HepG2 (cell line): ENCODE data around the gene PLA2G4F. TPM values are rescaled to one million over a fixed set of nuclear protein-coding genes. Genes with fewer than 3 reads are reported as not detected.
A peak's percentile ranks its signal among the peaks of the same experiment; 100 is the strongest.

ENCODE experiments used
- ATAC-seq: fragments of 200-7000 bp; cut with Tn5 transposase; 3 replicates; pipeline ENCODE4 v1.9.1; 2020; ENCODE audit warnings: mild to moderate bottlenecking, moderate library complexity
- BruUV-seq: library from RNA; stranded (reverse); fragments of 400-500 nt; replicated peaks from 2 replicates; lab custom pipeline; 2021; lab: Mats Ljungman, UMichigan
- CTCF ChIA-PET: fragments of 300-600 bp; formaldehyde crosslinking; extraction: SDS; loops from one replicate; lab custom pipeline; 2021; ENCODE audit warnings: low total read pairs, inconsistent platforms, low intra/inter-chr PET ratio; lab: Yijun Ruan, JAX
- POLR2A ChIA-PET: fragments of 350-600 bp; sonication (Branson Sonifier 250); formaldehyde crosslinking; loops from one replicate; lab custom pipeline; 2020; ENCODE audit warnings: antibody characterized with exemption, inconsistent platforms; lab: Yijun Ruan, JAX
- DNase-seq: peaks from one replicate; pipeline ENCODE4 v3.0.0-alpha.2; 2015; ENCODE audit warnings: low spot score
- FAIRE-seq: peaks from 3 replicates; lab custom pipeline; 2011; peaks lifted over from hg19 to GRCh38; lab: Jason Lieb, UNC
- H2AFZ ChIP-seq: one replicate; pipeline ENCODE4 v1.6.1; 2011; ENCODE audit warnings: low read length, inconsistent platforms
- H3K27ac ChIP-seq: fragments of 300-600 bp; 3 replicates; pipeline ENCODE4 v1.8.0; 2011; ENCODE audit warnings: mixed run types, mild to moderate bottlenecking, mixed read lengths, low read length, inconsistent platforms; ENCODE audit not compliant: insufficient read depth; ENCODE audit errors: extremely low read length
- H3K27me3 ChIP-seq, 2 experiments: fragments of 200-600 bp in 1 of 2; 2 replicates in 1 of 2; 3 replicates in 1 of 2; pipeline versions ENCODE4 v1.6.0 to v1.8.0; 2011; ENCODE audit warnings: low read length in 2 of 2, mild to moderate bottlenecking in 2 of 2, moderate library complexity in 2 of 2, inconsistent platforms in 1 of 2; ENCODE audit not compliant: insufficient read depth in 2 of 2, control insufficient read depth in 1 of 2
- H3K36me3 ChIP-seq, 2 experiments: fragments of 200-600 bp in 1 of 2; replicated peaks in 1 of 2; 2 replicates in 1 of 2; 3 replicates in 1 of 2; pipeline versions ENCODE4 v1.5.1 to v1.8.0; 2011; ENCODE audit warnings: low read length in 2 of 2, inconsistent platforms in 1 of 2; ENCODE audit not compliant: insufficient read depth in 2 of 2, control insufficient read depth in 1 of 2
- H3K4me1 ChIP-seq: 2 replicates; pipeline ENCODE4 v1.5.1; 2012; ENCODE audit warnings: low read length, inconsistent platforms; ENCODE audit not compliant: insufficient read depth
- H3K4me2 ChIP-seq: 2 replicates; pipeline ENCODE4 v1.6.0; 2011; ENCODE audit warnings: low read depth, low read length, inconsistent platforms
- H3K4me3 ChIP-seq, 3 experiments: fragments of 200-600 bp in 1 of 3; sonication (generic), shearing (Covaris generic) in 1 of 3; replicated peaks in 1 of 3; 2 replicates each; pipeline ENCODE4 v1.5.1; 2011 to 2016; ENCODE audit warnings: low read length in 3 of 3, inconsistent platforms in 2 of 3, low read depth in 2 of 3, mild to moderate bottlenecking in 2 of 3, control low read depth in 1 of 3, mixed read lengths in 1 of 3; ENCODE audit not compliant: insufficient read depth in 1 of 3
- H3K79me2 ChIP-seq: one replicate; pipeline ENCODE4 v1.6.1; 2011; ENCODE audit warnings: low read length, inconsistent platforms; ENCODE audit not compliant: insufficient read depth
- H3K9ac ChIP-seq: 2 replicates; pipeline ENCODE4 v1.6.0; 2011; ENCODE audit warnings: mild to moderate bottlenecking, low read depth, low read length, inconsistent platforms; ENCODE audit not compliant: insufficient read depth
- H3K9me3 ChIP-seq: 2 replicates; pipeline ENCODE4 v1.5.1; 2012; ENCODE audit warnings: mild to moderate bottlenecking, low read length
- H4K20me1 ChIP-seq: 2 replicates; pipeline ENCODE4 v1.6.0; 2011; ENCODE audit warnings: inconsistent platforms, mild to moderate bottlenecking, low read length, moderate library complexity; ENCODE audit not compliant: insufficient read depth
- CENPBD1 ChIP-seq: sonication (generic); formaldehyde crosslinking; IDR thresholded peaks from 2 replicates; pipeline ENCODE4 v1.8.0; 2022; ENCODE audit warnings: missing genetic modification reagents, low read depth, mild to moderate bottlenecking, borderline replicate concordance
- HBP1 ChIP-seq: IDR thresholded peaks from 2 replicates; pipeline ENCODE4 v1.6.1; 2016; ENCODE audit warnings: low read depth, control low read depth
- HMGA1 ChIP-seq: sonication (generic); formaldehyde crosslinking; conservative IDR thresholded peaks from 2 replicates; pipeline ENCODE4 v1.4.0; 2020; ENCODE audit warnings: missing genetic modification reagents
- MAFF ChIP-seq: IDR thresholded peaks from 2 replicates; pipeline ENCODE4 v1.6.1; 2011; ENCODE audit warnings: low read depth, low read length, improper control_type of control experiment
- NBN ChIP-seq: fragments of 450-650 bp; conservative IDR thresholded peaks from 2 replicates; pipeline ENCODE4 v1.6.1; 2017
- RBAK ChIP-seq: sonication (generic); formaldehyde crosslinking; IDR thresholded peaks from 2 replicates; pipeline ENCODE4 v1.5.1; 2020; ENCODE audit warnings: mild to moderate bottlenecking, missing genetic modification reagents
- SMARCC2 ChIP-seq: fragments of 450-650 bp; IDR thresholded peaks from 2 replicates; pipeline ENCODE4 v1.6.1; 2017; ENCODE audit warnings: antibody characterized with exemption, mild to moderate bottlenecking
- SNAPC2 ChIP-seq: sonication (generic); formaldehyde crosslinking; IDR thresholded peaks from 2 replicates; pipeline ENCODE4 v1.8.1; 2022; ENCODE audit warnings: mild to moderate bottlenecking, missing genetic modification reagents
- TRIM22 ChIP-seq: fragments of 450-650 bp; IDR thresholded peaks from 2 replicates; pipeline ENCODE4 v1.6.1; 2017
- ZBTB46 ChIP-seq: sonication (generic); formaldehyde crosslinking; IDR thresholded peaks from 2 replicates; pipeline ENCODE4 v1.4.0; 2020; ENCODE audit warnings: mild to moderate bottlenecking, missing genetic modification reagents, borderline replicate concordance
- ZC3H13 ChIP-seq: sonication (generic); formaldehyde crosslinking; IDR thresholded peaks from 2 replicates; pipeline ENCODE4 v1.8.1; 2023; ENCODE audit warnings: mild to moderate bottlenecking, missing genetic modification reagents, moderate library complexity
- WGBS: methylation state at CpG from one replicate; pipeline ENCODE4 v1.1.6; 2017; ENCODE audit warnings: low lambda C conversion rate; 5-methylcytosine and 5-hydroxymethylcytosine counted together
- in situ Hi-C: cut with HindIII; loops from 2 replicates; pipeline ENCODE4 v1.10.0; 2017; ENCODE audit warnings: low pct_unique_long_range_greater_than_20kb; ENCODE audit not compliant: extremely low pct_ligation_motif_present
- intact Hi-C: fragments of 100-400 bp; cut with micrococcal nuclease; formaldehyde crosslinking; loops from one replicate; pipeline ENCODE4 v1.10.0; 2022; ENCODE audit not compliant: unreplicated experiment
- polyA plus RNA-seq, 8 experiments: library from polyadenylated mRNA; depleted of rRNA in 3 of 8; stranded (reverse) in 7 of 8; unstranded in 1 of 8; fragments of >200 nt; fragmentation: Illumina TruSeq in 4 of 8; extraction: Trizol in 4 of 8; gene quantifications; 2 replicates each; pipeline versions ENCODE4 v1.2.1 to v1.2.3, GENCODE V29; 2011 to 2016; ENCODE audit warnings: low read depth in 4 of 8, missing spikeins in 1 of 8, mixed read lengths in 1 of 8; ENCODE audit not compliant: insufficient read depth in 1 of 8
- total RNA-seq, 5 experiments: library from RNA; depleted of rRNA; stranded (reverse); fragments of >200 nt; fragmentation: Illumina TruSeq; extraction: Trizol; gene quantifications; 2 replicates each; pipeline ENCODE4 v1.2.3, GENCODE V29; 2016; ENCODE audit warnings: low read depth in 1 of 5

Gene PLA2G4F
- total and polyA plus RNA-seq, 2 of the 13 experiments (the other 11 are each of a cell fraction or from before 2014, with no cell fraction given) = 0.07 TPM; not detected in 1

- H4K20me1 ChIP-seq = no peaks in the 10 kb centered on the region
- CTCF ChIA-PET = no interaction called here
- no peaks in the 10 kb centered on the region for H3K9me3 ChIP-seq
- no peak overlapping the region for H3K9ac ChIP-seq
- H3K4me1 ChIP-seq = peaks cover 52% of the 10 kb centered on the region
- TF ChIP-seq SNAPC2 (CRISPR knock-in tag) (no peak), NBN (no peak), RBAK (CRISPR knock-in tag) (no peak), HMGA1 (CRISPR knock-in tag) (no peak)
- H3K4me3 ChIP-seq = no peak overlapping the region
- intact Hi-C loops = no loop called here
- in situ Hi-C loops = no loop called here
- H3K36me3 ChIP-seq = 0 out of 5 replicates have a peak, but pooled peaks cover 0 to 4% of the 10 kb centered on the region in 2 experiments
- H3K27me3 ChIP-seq = peaks cover 1 to 19% of the 10 kb centered on the region in 2 experiments; a peak in 4 of 5 replicates
- no TSS peak for BruUV-seq
- WGBS = 37% methylated on average over 12 of the region's 16 CpGs
- no peaks in the 10 kb centered on the region for H3K79me2 ChIP-seq
- 0 out of 3 replicates have a peak, but pooled peaks have one; percentile 4 for ATAC-seq
- FAIRE-seq = no peak
- POLR2A ChIA-PET = no interaction called here
- H3K4me2 ChIP-seq = no peak overlapping the region; the same call in 1 of the 2 replicates
- no peak overlapping the region for H2AFZ ChIP-seq
- DNase-seq = no peak
- H3K27ac ChIP-seq = no peak overlapping the region
These were observed 2.1 kb downstream of the PLA2G4F start for GRCh38 chr15:42154212-42154941.

GRCh38 chr15:42153874-42154211 is 2.6 kb downstream of the PLA2G4F start:
- POLR2A ChIA-PET = no interaction called here
- CTCF ChIA-PET = no interaction called here
- Histone ChIP-seq H3K4me3 (no peak overlapping the region), H3K9me3 (no peaks in the 10 kb centered on the region), H3K79me2 (no peaks in the 10 kb centered on the region), H3K36me3 (0 out of 5 replicates have a peak, but pooled peaks cover 0 to 4% of the 10 kb centered on the region in 2 experiments), H2AFZ (no peak overlapping the region), H3K9ac (no peak overlapping the region), H3K4me1 (peaks cover 58% of the 10 kb centered on the region), H3K27ac (no peak overlapping the region), H4K20me1 (no peaks in the 10 kb centered on the region), H3K27me3 (peaks cover 1 to 19% of the 10 kb centered on the region in 2 experiments; a peak in 4 of 5 replicates), H3K4me2 (no peak overlapping the region)
- WGBS = 50% methylated on average over 1 of the region's 4 CpGs
- DNase-seq = no peak
- no peak for FAIRE-seq
- intact Hi-C loops = no loop called here
- no TSS peak for BruUV-seq
- in situ Hi-C loops = no loop called here
- ATAC-seq = no peak
- TF ChIP-seq CENPBD1 (CRISPR knock-in tag) = no peak
- no peak for TF ChIP-seq MAFF
- no peak for TF ChIP-seq ZC3H13 (CRISPR knock-in tag)
- no peak for TF ChIP-seq SMARCC2
- TF ChIP-seq ZBTB46 (CRISPR knock-in tag) = no peak
- TF ChIP-seq TRIM22 = no peak
- no peak for TF ChIP-seq HBP1 (CRISPR knock-in tag)
